Fibroblast of lung (primary cell): ENCODE results near the gene COLEC11.

ENCODE experiments used
- CTCF ChIP-seq, 2 donors: IDR thresholded peaks in 1 of 2; conservative IDR thresholded peaks in 1 of 2; 1 replicate in 1 of 2; 2 replicates in 1 of 2; pipeline ENCODE4 v1.5.1; 2011 to 2012; ENCODE audit warnings: low read length in 2 of 2, control low read depth in 1 of 2, inconsistent platforms in 1 of 2, low read depth in 1 of 2, mild to moderate bottlenecking in 1 of 2
- EZH2 ChIP-seq: IDR thresholded peaks from 2 replicates; pipeline ENCODE4 v1.5.1; 2012; ENCODE audit warnings: low read length, control low read depth, mild to moderate bottlenecking; ENCODE audit errors: missing control alignments

GRCh38 chr2:3689998-3690748 is 95.3 kb downstream of the COLEC11 start:
- TF ChIP-seq CTCF (conservative IDR thresholded peaks at IDR 0.05 in 1 of 2, IDR thresholded peaks at IDR 0.05 in 1 of 2; ENCODE audit: low read depth in 1 of 2, low read length in 2 of 2): no peak
- no peak for TF ChIP-seq EZH2
